ENCODE measurements around the gene ACIN1.

The ACIN1 gene

GRCh38 chr14:23094666-23095195, at the start of gene ACIN1:
Gene ACIN1 (minus strand): TSS chr14:23095136. CDS start chr14:23095112, 24 bp downstream.
- DNase-seq (ENCODE audit: low read depth, low spot score), result peak; percentile 92

GRCh38 chr14:23143911-23144310, 49.0 kb upstream of the ACIN1 start:
- DNase-seq (ENCODE audit: low read depth, low spot score), result no peak

- no peak for DNase-seq (ENCODE audit: low read depth, low spot score)
These were observed 47.9 kb upstream of the ACIN1 start for GRCh38 chr14:23142826-23143225.

- peak; percentile 71 for DNase-seq (ENCODE audit: low read depth, low spot score)
These were observed 46.9 kb upstream of the ACIN1 start for GRCh38 chr14:23141706-23142444.

GRCh38 chr14:23140371-23140770, 45.4 kb upstream of the ACIN1 start:
- no peak for DNase-seq (ENCODE audit: low read depth, low spot score)

GRCh38 chr14:23139874-23140273, 44.9 kb upstream of the ACIN1 start:
- no peak for DNase-seq (ENCODE audit: low read depth, low spot score)

GRCh38 chr14:23137813-23138535, 43.0 kb upstream of the ACIN1 start:
- no peak for DNase-seq (ENCODE audit: low read depth, low spot score)

GRCh38 chr14:23137192-23137812, 42.4 kb upstream of the ACIN1 start:
- DNase-seq (ENCODE audit: low read depth, low spot score), result no peak

GRCh38 chr14:23136566-23137133, 41.7 kb upstream of the ACIN1 start:
- no peak for DNase-seq (ENCODE audit: low read depth, low spot score)

- DNase-seq (ENCODE audit: low read depth, low spot score), result no peak
These were observed 38.0 kb upstream of the ACIN1 start for GRCh38 chr14:23132970-23133369.

GRCh38 chr14:23131482-23131881, 36.5 kb upstream of the ACIN1 start:
- no peak for DNase-seq (ENCODE audit: low read depth, low spot score)

- DNase-seq (ENCODE audit: low read depth, low spot score), result no peak
These were observed 35.9 kb upstream of the ACIN1 start for GRCh38 chr14:23130871-23131270.

- DNase-seq (ENCODE audit: low read depth, low spot score), result no peak
These were observed 34.9 kb upstream of the ACIN1 start for GRCh38 chr14:23129759-23130316.

- DNase-seq (ENCODE audit: low read depth, low spot score), result no peak
These were observed 34.2 kb upstream of the ACIN1 start for GRCh38 chr14:23128969-23129758.

- no peak for DNase-seq (ENCODE audit: low read depth, low spot score)
These were observed 32.9 kb upstream of the ACIN1 start for GRCh38 chr14:23127861-23128260.

- DNase-seq (ENCODE audit: low read depth, low spot score), result no peak
These were observed 31.8 kb upstream of the ACIN1 start for GRCh38 chr14:23126548-23127278.

- DNase-seq (ENCODE audit: low read depth, low spot score), result no peak
These were observed 31.1 kb upstream of the ACIN1 start for GRCh38 chr14:23125933-23126524.

- DNase-seq (ENCODE audit: low read depth, low spot score), result no peak
These were observed 30.1 kb upstream of the ACIN1 start for GRCh38 chr14:23125011-23125410.

GRCh38 chr14:23124337-23124954, 29.5 kb upstream of the ACIN1 start:
- no peak for DNase-seq (ENCODE audit: low read depth, low spot score)
